ENCODE data around the gene ANGPT4.
"Not testable (repeated sequence)": the region's sequence is repeated elsewhere in the genome, so short reads cannot be mapped to it uniquely, and the experiment has no call there.

ANGPT4 gene

GRCh38 chr20:910132-910869, 5.8 kb downstream of the ANGPT4 start:
- no peak for TF ChIP-seq CTCF (IDR thresholded peaks at IDR 0.05; ENCODE audit: insufficient read depth, low read depth, low read length, missing control alignments)
- no peak for DNase-seq (ENCODE audit: low read depth)
- no peak overlapping the region for H3K4me3 ChIP-seq (ENCODE audit: low read length)

GRCh38 chr20:909641-910040, 6.5 kb downstream of the ANGPT4 start:
- H3K4me3 ChIP-seq (ENCODE audit: low read length) = no peak overlapping the region
- no peak for DNase-seq (ENCODE audit: low read depth)
- TF ChIP-seq CTCF (IDR thresholded peaks at IDR 0.05; ENCODE audit: insufficient read depth, low read depth, low read length, missing control alignments) = no peak

GRCh38 chr20:906703-907270, 9.3 kb downstream of the ANGPT4 start:
- TF ChIP-seq CTCF (IDR thresholded peaks at IDR 0.05; ENCODE audit: insufficient read depth, low read depth, low read length, missing control alignments) = no peak
- DNase-seq (ENCODE audit: low read depth) = no peak
- H3K4me3 ChIP-seq (ENCODE audit: low read length) = no peak overlapping the region

- no peak overlapping the region for H3K4me3 ChIP-seq (ENCODE audit: low read length)
- no peak for DNase-seq (ENCODE audit: low read depth)
- TF ChIP-seq CTCF (IDR thresholded peaks at IDR 0.05; ENCODE audit: insufficient read depth, low read depth, low read length, missing control alignments) = no peak
Observed at GRCh38 chr20:906001-906520, 10.1 kb downstream of the ANGPT4 start.

- no peak for DNase-seq (ENCODE audit: low read depth)
- H3K4me3 ChIP-seq (ENCODE audit: low read length) = no peak overlapping the region
- TF ChIP-seq CTCF (IDR thresholded peaks at IDR 0.05; ENCODE audit: insufficient read depth, low read depth, low read length, missing control alignments) = no peak
Observed at GRCh38 chr20:905396-905961, 10.7 kb downstream of the ANGPT4 start.

- DNase-seq (ENCODE audit: low read depth) = no peak
- no peak for TF ChIP-seq CTCF (IDR thresholded peaks at IDR 0.05; ENCODE audit: insufficient read depth, low read depth, low read length, missing control alignments)
- H3K4me3 ChIP-seq (ENCODE audit: low read length) = no peak overlapping the region
Observed at GRCh38 chr20:904039-904545, 12.0 kb downstream of the ANGPT4 start.

- DNase-seq (ENCODE audit: low read depth) = not testable (repeated sequence)
Observed at GRCh38 chr20:897436-897835, 18.7 kb downstream of the ANGPT4 start.

More at GRCh38 chr20:897436-897835, 18.7 kb downstream of the ANGPT4 start:
- H3K4me3 ChIP-seq (ENCODE audit: low read length) = not testable (repeated sequence)

Data from epithelial cell of esophagus (primary cell).